ENCODE results near the gene TUBGCP6.

TUBGCP6 gene

GRCh38 chr22:50173983-50174355, 70.9 kb downstream of the TUBGCP6 start:
- TF ChIP-seq GATA2 (IDR thresholded peaks at IDR 0.05; ENCODE audit: low read depth, low read length) (no peak), GATA3 (IDR thresholded peaks at IDR 0.05; ENCODE audit: low read depth, low read length) (no peak)

GRCh38 chr22:50173311-50173982, 71.4 kb downstream of the TUBGCP6 start:
- TF ChIP-seq GATA3 (IDR thresholded peaks at IDR 0.05; ENCODE audit: low read depth, low read length) (no peak), GATA2 (IDR thresholded peaks at IDR 0.05; ENCODE audit: low read depth, low read length) (no peak)

GRCh38 chr22:50171965-50172421, 72.8 kb downstream of the TUBGCP6 start:
- TF ChIP-seq GATA2 (IDR thresholded peaks at IDR 0.05; ENCODE audit: low read depth, low read length) (no peak), GATA3 (IDR thresholded peaks at IDR 0.05; ENCODE audit: low read depth, low read length) (no peak)

GRCh38 chr22:50171319-50171964, 73.4 kb downstream of the TUBGCP6 start:
- TF ChIP-seq GATA2 (IDR thresholded peaks at IDR 0.05; ENCODE audit: low read depth, low read length) (no peak), GATA3 (IDR thresholded peaks at IDR 0.05; ENCODE audit: low read depth, low read length) (no peak)

GRCh38 chr22:50170453-50171318, 74.1 kb downstream of the TUBGCP6 start, which contains the start of gene PANX2:
PANX2 (plus strand) TSS chr22:50170731; CDS start chr22:50170731, 0 bp downstream.
- TF ChIP-seq GATA2 (IDR thresholded peaks at IDR 0.05; ENCODE audit: low read depth, low read length) = no peak
- TF ChIP-seq GATA3 (IDR thresholded peaks at IDR 0.05; ENCODE audit: low read depth, low read length) = no peak

- TF ChIP-seq GATA3 (IDR thresholded peaks at IDR 0.05; ENCODE audit: low read depth, low read length) = no peak
- no peak for TF ChIP-seq GATA2 (IDR thresholded peaks at IDR 0.05; ENCODE audit: low read depth, low read length)
These were observed 75.0 kb downstream of the TUBGCP6 start for GRCh38 chr22:50169774-50170341.

GRCh38 chr22:50169181-50169759, 75.6 kb downstream of the TUBGCP6 start:
- TF ChIP-seq GATA3 (IDR thresholded peaks at IDR 0.05; ENCODE audit: low read depth, low read length) = no peak
- no peak for TF ChIP-seq GATA2 (IDR thresholded peaks at IDR 0.05; ENCODE audit: low read depth, low read length)

- TF ChIP-seq GATA3 (IDR thresholded peaks at IDR 0.05; ENCODE audit: low read depth, low read length) (no peak), GATA2 (IDR thresholded peaks at IDR 0.05; ENCODE audit: low read depth, low read length) (no peak)
These were observed 76.9 kb downstream of the TUBGCP6 start for GRCh38 chr22:50167689-50168489.
